GM20431 (cell line): Measurements from ENCODE around the gene TM9SF3.

Experiments used
- in situ Hi-C: fragments of 300-500 bp; cut with MseI, MboI; formaldehyde crosslinking; loops from one replicate; pipeline ENCODE4 v1.15.0; 2020; ENCODE audit warnings: low sequenced_read_pairs; ENCODE audit not compliant: unreplicated experiment

Gene TM9SF3

GRCh38 chr10:96517284-96517683, 69.5 kb downstream of the TM9SF3 start:
- in situ Hi-C loops: no loop called here

- in situ Hi-C loops: no loop called here
Observed at GRCh38 chr10:96516337-96516736, 70.5 kb downstream of the TM9SF3 start.

GRCh38 chr10:96513698-96514561, 72.9 kb downstream of the TM9SF3 start, which contains the start of gene TLL2:
TSS of gene TLL2 (minus strand) at chr10:96513926. CDS start at chr10:96513685, 241 bp downstream.
- in situ Hi-C loops: no loop called here

DNA sequence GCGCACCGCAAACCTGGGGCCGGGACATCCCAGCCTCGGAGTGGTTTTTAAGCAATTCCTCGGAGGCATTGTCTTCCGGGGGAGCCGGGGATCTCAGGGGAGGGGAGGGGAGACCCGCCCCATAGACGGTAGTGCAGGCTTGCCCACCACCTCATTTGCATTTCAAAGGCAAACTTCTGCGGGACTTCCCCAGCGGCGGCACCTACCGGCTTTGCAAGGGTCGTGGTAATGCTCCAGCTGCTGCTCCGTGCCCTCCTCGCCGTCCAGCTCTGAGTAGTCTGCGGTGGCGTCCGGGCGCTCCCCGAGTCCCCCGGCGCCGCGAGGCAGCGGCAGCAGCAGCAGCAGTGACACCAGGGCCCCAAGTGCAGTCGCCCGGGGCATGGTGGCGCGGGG, 73.5 kb downstream of the TM9SF3 start:
- in situ Hi-C loops: no loop called here

GRCh38 chr10:96512524-96513304, 74.1 kb downstream of the TM9SF3 start:
- in situ Hi-C loops: no loop called here

DNA sequence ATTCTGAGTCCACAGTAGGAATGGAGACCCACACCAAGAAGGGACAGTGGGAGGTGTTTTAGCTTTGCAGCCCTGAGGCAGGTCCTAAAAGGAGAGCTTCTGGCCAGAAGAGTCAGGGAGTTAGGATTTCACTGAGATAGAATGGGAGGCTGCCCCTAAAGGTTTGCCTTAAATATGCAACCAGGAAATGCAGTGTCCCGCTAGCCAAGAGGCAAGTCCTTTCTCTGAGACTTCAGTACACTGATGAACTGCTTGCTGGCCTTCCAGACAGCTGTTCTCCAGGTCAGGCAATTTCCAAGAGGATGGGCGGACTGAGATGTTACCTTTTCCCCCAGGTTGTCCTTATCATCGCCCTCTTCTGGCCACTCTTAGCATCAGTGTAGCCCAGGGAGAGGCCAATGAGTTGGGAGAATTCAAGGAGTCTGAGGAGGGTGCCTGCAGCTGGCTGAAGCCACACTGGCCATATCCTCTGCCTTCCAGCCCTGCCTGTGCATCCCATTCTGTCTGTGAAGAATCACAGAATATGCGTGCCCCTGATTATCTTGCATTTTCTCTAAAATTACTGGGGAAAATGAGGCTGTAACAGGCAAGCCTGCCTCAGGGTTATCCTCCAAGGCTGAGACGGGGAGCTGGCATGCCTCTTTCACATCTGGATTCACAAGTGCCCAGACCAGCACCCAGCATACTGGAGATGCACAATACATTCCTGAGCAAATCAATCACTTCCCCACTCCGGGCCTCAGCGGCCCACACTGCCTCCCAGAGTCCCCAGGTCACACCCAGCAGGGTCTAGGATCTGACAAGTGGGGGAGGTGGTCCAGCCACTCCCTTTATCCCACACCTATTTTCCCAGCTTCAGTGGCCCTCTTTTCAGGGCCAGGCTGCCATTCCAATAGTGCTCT, 75.5 kb downstream of the TM9SF3 start:
- in situ Hi-C loops: no loop called here

GRCh38 chr10:96509017-96509641, 77.7 kb downstream of the TM9SF3 start:
- in situ Hi-C loops: no loop called here

DNA sequence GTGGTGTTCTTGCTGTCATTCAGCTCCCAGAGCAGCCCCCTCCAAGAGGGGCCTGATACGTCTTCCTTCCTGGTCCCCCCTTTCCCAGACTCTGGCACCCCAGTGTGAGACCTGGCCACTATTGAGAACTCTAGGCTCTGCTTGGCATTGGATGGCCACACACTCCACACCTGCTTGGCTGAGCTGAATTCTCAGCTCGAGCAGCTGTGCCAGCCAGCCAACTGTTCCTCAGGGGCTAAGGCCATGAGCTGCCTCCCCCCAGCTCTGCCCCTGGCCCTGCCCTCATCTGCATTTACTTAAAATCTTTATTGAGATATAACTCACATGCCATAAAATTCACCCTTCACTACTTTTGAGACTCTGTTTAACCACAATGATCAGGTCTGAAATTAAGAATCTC, 79.8 kb downstream of the TM9SF3 start:
- in situ Hi-C loops: no loop called here

GRCh38 chr10:96505150-96506136, 81.4 kb downstream of the TM9SF3 start:
- in situ Hi-C loops: no loop called here

DNA sequence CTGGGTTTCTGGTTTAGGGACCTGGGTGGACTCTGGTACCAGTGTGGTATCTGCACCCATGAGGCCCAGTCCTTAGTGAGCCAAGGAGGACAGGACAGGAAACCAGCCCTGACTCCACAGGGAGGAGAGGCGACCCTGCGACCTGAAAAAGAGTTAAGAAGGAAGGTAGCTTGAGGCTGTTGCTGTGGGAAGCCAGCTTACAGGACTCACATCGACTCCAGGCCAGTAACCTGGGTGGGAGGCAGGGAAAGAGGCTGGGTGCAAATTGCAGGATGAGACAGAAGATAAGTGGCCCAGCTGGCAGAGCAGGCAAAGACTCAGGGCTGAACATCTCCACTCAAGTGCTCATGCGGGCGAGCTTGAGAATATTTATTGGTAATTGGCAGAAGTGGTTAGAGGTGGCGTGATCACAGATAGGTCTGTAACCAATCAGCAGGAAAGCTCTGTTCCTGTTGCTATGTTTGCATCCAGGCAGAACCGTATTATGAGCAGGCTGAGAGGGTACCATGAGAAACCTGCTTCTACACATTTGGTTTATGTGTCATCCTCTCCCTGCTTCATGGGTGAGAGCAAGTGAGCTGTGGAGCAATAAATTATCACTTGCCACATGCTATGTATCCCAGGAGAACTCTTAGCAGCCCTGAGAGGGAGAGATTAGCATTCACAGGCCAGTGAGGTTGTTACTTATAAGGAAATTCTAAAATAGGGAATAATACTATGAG, 84.1 kb downstream of the TM9SF3 start:
- in situ Hi-C loops: no loop called here

DNA sequence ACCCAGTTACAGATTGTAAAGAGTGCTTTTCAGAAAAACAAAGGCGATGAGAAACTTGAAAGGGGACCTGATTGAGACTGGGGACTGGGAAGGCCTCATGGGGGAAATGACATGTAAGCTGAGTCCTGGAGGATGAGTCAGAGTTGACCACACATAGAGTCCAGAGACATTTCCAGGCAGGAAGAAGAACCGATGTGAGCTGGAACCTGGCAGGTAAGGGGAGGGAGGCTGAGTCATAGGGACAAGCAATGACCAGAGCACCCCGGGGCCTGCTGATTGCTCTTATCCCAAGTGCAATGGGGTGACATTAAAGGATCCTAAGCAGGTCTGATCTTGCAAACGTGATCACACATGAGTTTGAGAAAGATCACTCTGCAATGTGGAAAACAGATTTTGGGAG, 84.8 kb downstream of the TM9SF3 start:
- in situ Hi-C loops: no loop called here

DNA sequence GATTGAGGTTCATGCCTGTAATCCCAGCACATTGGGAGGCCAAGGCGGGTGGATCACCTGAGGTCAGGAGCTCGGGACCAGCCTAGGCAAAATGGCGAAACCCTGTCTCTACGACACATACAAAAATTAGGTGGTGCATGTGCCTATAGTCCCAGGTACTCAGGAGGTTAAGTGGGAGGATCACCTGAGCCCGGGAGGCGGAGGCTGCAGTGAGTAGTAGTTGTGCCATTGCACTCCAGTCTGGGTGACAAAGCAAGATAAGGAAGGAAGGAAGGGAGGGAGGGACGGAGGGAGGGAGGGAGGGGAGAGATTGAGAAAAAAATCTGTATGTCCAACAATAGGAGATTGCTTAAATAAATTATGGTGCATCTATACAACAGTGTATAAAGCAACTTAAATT, 86.3 kb downstream of the TM9SF3 start:
- in situ Hi-C loops: no loop called here

DNA sequence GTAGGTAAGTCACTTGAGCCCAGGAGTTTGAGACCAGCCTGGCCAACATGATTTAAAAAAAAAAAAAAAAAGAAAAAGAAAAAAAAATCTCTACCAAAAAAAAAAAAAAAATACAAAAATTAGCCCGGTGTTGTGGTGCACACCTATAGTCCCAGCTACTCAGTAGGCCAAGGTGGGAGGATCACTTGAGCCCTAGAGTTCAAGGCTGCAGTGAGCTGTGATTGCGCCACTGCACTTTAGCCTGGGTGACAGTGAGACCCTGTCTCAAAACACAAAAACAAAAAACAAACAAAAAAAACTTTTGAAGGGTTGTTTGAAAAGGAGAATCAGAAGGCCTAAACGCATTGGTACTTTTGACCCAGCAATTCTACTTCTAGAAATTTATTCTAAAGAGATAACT, 86.8 kb downstream of the TM9SF3 start:
- in situ Hi-C loops: no loop called here

- in situ Hi-C loops: no loop called here
Observed at GRCh38 chr10:96497391-96497790, 89.4 kb downstream of the TM9SF3 start.

- in situ Hi-C loops: no loop called here
Observed at GRCh38 chr10:96496281-96496925, 90.4 kb downstream of the TM9SF3 start.

GRCh38 chr10:96495544-96495943, 91.3 kb downstream of the TM9SF3 start:
- in situ Hi-C loops: no loop called here

GRCh38 chr10:96494694-96495093, 92.1 kb downstream of the TM9SF3 start:
- in situ Hi-C loops: no loop called here
